B cell (primary cell): ENCODE results near the gene CACNB4. TPM values are rescaled to one million over a fixed set of nuclear protein-coding genes. Genes with fewer than 3 reads are reported as not detected.

Experiments used
- ATAC-seq: fragments of 200-7000 bp; cut with Tn5 transposase; one replicate; pipeline ENCODE4 v1.10.0; 2021; ENCODE audit warnings: low read depth, mild to moderate bottlenecking, moderate number of reproducible peaks, moderate library complexity
- CTCF ChIA-PET: fragments of 350-600 bp; sonication (Branson Sonifier 250); formaldehyde crosslinking; loops from one replicate; lab custom pipeline; 2021; ENCODE audit warnings: antibody characterized with exemption, inconsistent platforms; lab: Charles Lee
- POLR2A ChIA-PET: fragments of 350-600 bp; sonication (Branson Sonifier 250); formaldehyde crosslinking; loops from one replicate; lab custom pipeline; 2021; ENCODE audit warnings: antibody characterized with exemption; lab: Charles Lee
- DNase-seq: peaks from one replicate; pipeline ENCODE4 v3.0.0; 2013
- H2AFZ ChIP-seq: 2 replicates; pipeline ENCODE4 v1.6.1; 2012; ENCODE audit warnings: mild to moderate bottlenecking, low read depth, low read length; ENCODE audit not compliant: insufficient read depth, poor library complexity, severe bottlenecking
- H3K27ac ChIP-seq, 2 donors: 1 replicate in 1 of 2; 2 replicates in 1 of 2; pipeline ENCODE4 v1.5.1; 2012 to 2013; ENCODE audit warnings: low read length in 2 of 2, mild to moderate bottlenecking in 2 of 2, moderate library complexity in 1 of 2
- H3K27me3 ChIP-seq, 4 experiments: fragments of 200-600 bp in 1 of 4; sonication (generic) in 1 of 4; replicated peaks in 1 of 4; 1 replicate in 2 of 4; 2 replicates in 2 of 4; pipeline versions ENCODE4 v1.6.1 to v1.7.0; 2013 to 2016; ENCODE audit warnings: low read length in 3 of 4, mild to moderate bottlenecking in 2 of 4, mixed read lengths in 1 of 4, moderate library complexity in 1 of 4; ENCODE audit not compliant: insufficient read depth in 4 of 4, control insufficient read depth in 3 of 4; ENCODE audit errors: control extremely low read depth in 1 of 4
- H3K36me3 ChIP-seq, 2 experiments: replicated peaks in 1 of 2; 1 replicate in 1 of 2; 2 replicates in 1 of 2; pipeline versions ENCODE4 v1.6.1 to v1.7.1; 2013; ENCODE audit warnings: low read length in 1 of 2; ENCODE audit not compliant: insufficient read depth in 2 of 2, control insufficient read depth in 1 of 2; ENCODE audit errors: control extremely low read depth in 1 of 2, extremely low read depth in 1 of 2
- H3K4me1 ChIP-seq, 2 donors: fragments of 200-600 bp in 1 of 2; sonication (generic) in 1 of 2; 1 replicate in 1 of 2; 2 replicates in 1 of 2; pipeline versions ENCODE4 v1.5.1 to v1.6.1; 2013 to 2017; ENCODE audit warnings: low read length in 2 of 2; ENCODE audit not compliant: control insufficient read depth in 2 of 2, insufficient read depth in 2 of 2
- H3K4me2 ChIP-seq: replicated peaks from 2 replicates; pipeline ENCODE3; 2012; ENCODE audit warnings: mild to moderate bottlenecking, low read depth, low read length; ENCODE audit not compliant: poor library complexity, severe bottlenecking
- H3K4me3 ChIP-seq, 5 experiments: fragments of 200-600 bp in 1 of 5; sonication (generic) in 1 of 5; 1 replicate in 3 of 5; 2 replicates in 2 of 5; pipeline versions ENCODE4 v1.5.1 to v1.7.0; 2011 to 2016; ENCODE audit warnings: low read length in 4 of 5, mild to moderate bottlenecking in 4 of 5, low read depth in 2 of 5, control low read depth in 1 of 5, moderate library complexity in 1 of 5; ENCODE audit not compliant: insufficient read depth in 1 of 5; ENCODE audit errors: control extremely low read depth in 1 of 5, extremely low read depth in 1 of 5
- H3K79me2 ChIP-seq: fragments of 200-600 bp; sonication (generic); one replicate; pipeline ENCODE4 v1.6.0; 2016; ENCODE audit warnings: low read length; ENCODE audit not compliant: control insufficient read depth, insufficient read depth
- H3K9ac ChIP-seq: fragments of 200-600 bp; sonication (generic); 2 replicates; pipeline ENCODE4 v1.6.1; 2017; ENCODE audit warnings: mild to moderate bottlenecking, low read length, moderate library complexity
- H3K9me3 ChIP-seq, 3 donors: one replicate each; pipeline versions ENCODE4 v1.6.1 to v1.7.1; 2013; ENCODE audit warnings: low read length in 2 of 3; ENCODE audit not compliant: control insufficient read depth in 2 of 3, insufficient read depth in 1 of 3; ENCODE audit errors: control extremely low read depth in 1 of 3
- H4K20me1 ChIP-seq: 2 replicates; pipeline ENCODE4 v1.6.0; 2012; ENCODE audit warnings: mild to moderate bottlenecking, low read length; ENCODE audit not compliant: insufficient read depth, control insufficient read depth, poor library complexity, severe bottlenecking
- H3K27ac Mint-ChIP-seq: one replicate; pipeline ENCODE4 v1.8.0; 2021; ENCODE audit warnings: mixed read lengths
- H3K27me3 Mint-ChIP-seq: one replicate; pipeline ENCODE4 v1.8.0; 2021; ENCODE audit warnings: mixed read lengths
- H3K4me1 Mint-ChIP-seq: one replicate; pipeline ENCODE4 v1.8.0; 2021; ENCODE audit warnings: mixed read lengths
- H3K4me3 Mint-ChIP-seq: one replicate; pipeline ENCODE4 v1.8.0; 2021; ENCODE audit warnings: mixed read lengths
- H3K9me3 Mint-ChIP-seq: one replicate; pipeline ENCODE4 v1.8.0; 2022; ENCODE audit warnings: mixed read lengths; ENCODE audit not compliant: insufficient read depth
- CTCF ChIP-seq: fragments of 200-600 bp; IDR thresholded peaks from one replicate; pipeline ENCODE4 v1.8.0; 2022; ENCODE audit warnings: antibody characterized with exemption, mild to moderate bottlenecking
- EZH2 ChIP-seq: IDR thresholded peaks from 2 replicates; pipeline ENCODE4 v1.6.1; 2012; ENCODE audit warnings: borderline replicate concordance, low read depth, mild to moderate bottlenecking, moderate library complexity, low read length; ENCODE audit not compliant: insufficient read depth, poor library complexity, severe bottlenecking
- WGBS: methylation state at CpG from one replicate; pipeline ENCODE4 v1.1.5; 2013; ENCODE audit warnings: missing lambda C conversion rate; ENCODE audit not compliant: insufficient coverage; 5-methylcytosine and 5-hydroxymethylcytosine counted together
- intact Hi-C: fragments of 100-400 bp; cut with micrococcal nuclease; formaldehyde crosslinking; loops from one replicate; pipeline ENCODE4 v1.10.0; 2022
- polyA plus RNA-seq: library from polyadenylated mRNA; depleted of rRNA; stranded (reverse); fragments of >200 nt; gene quantifications from 2 replicates; pipeline ENCODE4 v1.2.3, GENCODE V29; 2012
- total RNA-seq, 2 donors: library from RNA; stranded (reverse); fragments of 120-200 nt in 1 of 2; gene quantifications; 1 replicate in 1 of 2; 2 replicates in 1 of 2; pipeline versions ENCODE4 v1.2.3 to v1.2.4, GENCODE V29; 2013 to 2022

Gene CACNB4
- total and polyA plus RNA-seq, 2 donors (not counting 1 experiment from before 2014, with no cell fraction given): 0.12 to 1.4 TPM

- H3K36me3 ChIP-seq: no peaks in the 10 kb centered on the region
- no peak for DNase-seq
- peaks cover 0 to 3% (median 0%) of the 10 kb centered on the region in 4 experiments for H3K27me3 ChIP-seq
- CTCF ChIA-PET: no interaction called here
- POLR2A ChIA-PET: no interaction called here
- H3K4me1 Mint-ChIP-seq: peaks cover 1% of the 10 kb centered on the region
- no peaks in the 10 kb centered on the region for H3K9me3 Mint-ChIP-seq
- no peak overlapping the region for H2AFZ ChIP-seq
- intact Hi-C loops: no loop called here
- H3K9me3 ChIP-seq: no peaks in the 10 kb centered on the region
- H3K9ac ChIP-seq: no peak overlapping the region
- H3K4me3 ChIP-seq: no peak overlapping the region
- no peak overlapping the region for H3K27ac Mint-ChIP-seq
- 92% methylated on average over 7 of the region's 15 CpGs for WGBS
- H3K4me1 ChIP-seq: no peaks in the 10 kb centered on the region
- no peak overlapping the region for H3K4me3 Mint-ChIP-seq
- H3K4me2 ChIP-seq: no peak overlapping the region
- no peak overlapping the region for H3K27ac ChIP-seq
- H4K20me1 ChIP-seq: no peaks in the 10 kb centered on the region
- no peaks in the 10 kb centered on the region for H3K79me2 ChIP-seq
- TF ChIP-seq CTCF (no peak), EZH2 (no peak)
- no peak for ATAC-seq
- peaks cover 7% of the 10 kb centered on the region for H3K27me3 Mint-ChIP-seq
Measured at GRCh38 chr2:151975460-151976414, 123.1 kb downstream of the CACNB4 start.

DNA sequence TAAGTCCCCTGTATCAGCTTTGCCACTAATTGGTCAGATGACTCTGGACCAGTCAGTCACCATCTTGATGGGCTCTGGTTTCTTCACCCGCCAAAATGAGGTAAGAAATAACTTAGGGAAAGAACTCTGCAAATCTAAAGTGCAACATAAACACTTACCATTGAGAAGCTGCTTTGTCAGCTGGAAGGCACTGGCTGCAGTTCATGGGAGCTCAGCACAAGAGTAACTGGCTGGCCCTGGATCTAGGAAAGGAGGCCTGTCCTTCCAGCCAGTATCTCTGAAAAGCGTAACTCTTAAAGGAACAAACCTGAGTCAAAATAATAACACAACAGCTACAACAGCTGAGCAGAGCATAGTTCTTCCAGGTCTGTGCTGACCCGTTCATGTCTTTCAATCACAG, 123.9 kb downstream of the CACNB4 start:
- Mint-ChIP-seq H3K27me3 (peaks cover 7% of the 10 kb centered on the region), H3K27ac (no peak overlapping the region), H3K4me1 (peaks cover 1% of the 10 kb centered on the region), H3K4me3 (no peak overlapping the region), H3K9me3 (no peaks in the 10 kb centered on the region)
- Histone ChIP-seq H3K27me3 (peaks cover 0 to 3% (median 0%) of the 10 kb centered on the region in 4 experiments), H3K9ac (no peak overlapping the region), H3K4me3 (no peak overlapping the region), H2AFZ (no peak overlapping the region), H3K4me1 (no peaks in the 10 kb centered on the region), H3K79me2 (no peaks in the 10 kb centered on the region), H4K20me1 (no peaks in the 10 kb centered on the region), H3K36me3 (no peaks in the 10 kb centered on the region), H3K4me2 (no peak overlapping the region), H3K27ac (no peak overlapping the region), H3K9me3 (no peaks in the 10 kb centered on the region)
- TF ChIP-seq CTCF (no peak), EZH2 (no peak)
- no peak for DNase-seq
- WGBS: 100% methylated on average over 2 of the region's 3 CpGs
- ChIA-PET CTCF (interaction anchor here (1.0 kb wide), 1 partner anchor 10 kb away, joined by 5 read pairs; no protein-coding TSS in a partner anchor), POLR2A (interaction anchor here (0.7 kb wide), 1 partner anchor 22 kb away, joined by 8 read pairs; no protein-coding TSS in a partner anchor)
- intact Hi-C loops: no loop called here
- no peak for ATAC-seq
